Suppressor macrophage treated with lipopolysaccharide for 1 hour (primary cell): ENCODE measurements around the gene MARCHF10.

Experiments
- DNase-seq, 3 donors: peaks; one replicate each; pipeline ENCODE4 v3.0.0-alpha.2; 2020 to 2022

Gene MARCHF10

DNA sequence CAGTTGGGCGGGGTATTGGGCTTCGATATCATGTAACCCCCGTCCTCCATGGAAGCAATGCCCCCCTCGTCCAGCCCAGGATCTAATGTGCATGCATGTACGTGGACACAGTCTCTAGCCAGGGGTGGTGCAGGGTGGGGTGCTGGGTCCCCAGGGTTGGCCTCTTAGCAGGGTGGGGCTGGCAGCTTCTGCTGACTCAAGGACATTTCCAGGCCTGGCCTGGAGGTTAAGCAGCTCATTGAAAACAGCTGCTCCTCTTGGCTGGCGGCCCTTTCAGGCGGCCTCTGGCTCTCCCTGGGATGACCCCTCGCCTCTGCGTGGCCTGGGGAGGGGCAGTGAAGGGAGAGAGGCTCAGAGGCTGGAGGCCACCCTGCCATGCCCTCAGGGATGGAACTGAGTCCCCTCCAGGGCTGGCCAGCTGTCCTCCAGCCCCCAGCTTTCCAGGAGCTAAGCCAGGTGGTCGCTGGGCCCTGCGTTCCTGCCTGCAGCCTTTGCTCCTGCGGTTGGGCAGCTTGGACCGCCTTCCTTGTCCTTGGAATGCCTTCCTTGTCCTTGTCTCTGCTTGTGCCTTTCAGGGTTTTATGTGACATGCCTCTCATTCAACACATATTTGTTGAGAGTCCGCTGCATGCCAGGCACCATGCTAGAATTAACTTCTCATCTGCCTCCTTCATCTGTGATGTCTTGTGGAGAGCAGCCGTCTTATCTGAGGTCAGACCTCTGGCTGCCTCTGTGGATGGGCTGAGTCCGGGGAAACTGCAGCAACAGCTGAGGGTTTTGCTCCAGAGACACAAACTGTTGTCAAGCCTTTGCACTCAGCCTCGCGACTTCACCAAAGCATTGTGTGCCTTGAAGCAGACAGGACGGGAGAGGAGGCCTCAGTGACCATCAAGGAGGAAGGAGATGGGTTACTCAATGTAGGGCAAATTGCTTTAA lies 154.0 kb downstream of the MARCHF10 start:
- DNase-seq: no peak

GRCh38 chr17:62653002-62653825 lies 154.9 kb downstream of the MARCHF10 start:
- DNase-seq: peak; percentile 78 to 92 (median 81)

GRCh38 chr17:62652251-62653001 lies 155.7 kb downstream of the MARCHF10 start:
- peak; percentile 76 to 83 (median 81) for DNase-seq
